ENCODE results near the gene CDKN1B.

DNA sequence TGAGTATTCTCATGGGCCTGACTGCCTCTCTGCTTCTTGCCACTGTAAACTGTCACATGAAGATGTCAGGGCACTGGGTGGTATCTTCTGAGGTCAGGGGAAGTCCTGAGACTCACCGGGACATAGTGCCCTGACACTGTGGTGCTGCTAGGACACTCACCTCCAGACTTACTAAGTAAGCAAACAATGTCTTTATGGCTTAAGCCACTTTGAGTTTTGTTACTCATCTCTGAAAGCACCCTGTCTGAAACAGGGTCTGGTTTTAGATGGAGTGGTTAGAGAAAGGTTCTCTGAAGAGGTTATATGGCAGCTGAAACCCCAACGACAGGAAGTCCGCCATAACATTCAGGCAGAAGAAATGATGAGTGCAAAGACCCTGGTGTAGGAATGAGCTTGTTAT, 43.9 kb upstream of the CDKN1B start:
- TF ChIP-seq EZH2 (IDR thresholded peaks at IDR 0.05; ENCODE audit: insufficient read depth, poor library complexity, severe bottlenecking) (no peak), EZH2phosphoT487 (IDR thresholded peaks at IDR 0.05; ENCODE audit: insufficient read depth, low read depth) (no peak)

Measured in GM23248 (cell line).